Gastrocnemius medialis (tissue), 4 donors: ENCODE data around the gene MPRIP. TPM values are rescaled to one million over a fixed set of nuclear protein-coding genes. Genes with fewer than 3 reads are reported as not detected.

Experiments
- ATAC-seq, 2 donors: fragments of 150-250 bp; one replicate each; pipeline ENCODE4 v1.9.1; 2016
- DNase-seq, 2 donors: peaks; one replicate each; pipeline ENCODE4 v3.0.0-alpha.2; 2019
- H3K27ac ChIP-seq, 4 donors: fragments of 200-600 bp; sonication (generic); 1 replicate in 1 of 4; 2 replicates in 3 of 4; pipeline ENCODE4 v1.5.1; 2016 to 2018; ENCODE audit warnings: mild to moderate bottlenecking in 2 of 4, moderate library complexity in 1 of 4
- H3K27me3 ChIP-seq, 3 donors: fragments of 200-600 bp; sonication (generic) in 2 of 3; 1 replicate in 1 of 3; 2 replicates in 2 of 3; pipeline versions ENCODE4 v1.5.1 to v1.6.0; 2016 to 2019; ENCODE audit warnings: mild to moderate bottlenecking in 1 of 3, moderate library complexity in 1 of 3
- H3K36me3 ChIP-seq, 2 donors: fragments of 200-600 bp; sonication (generic) in 1 of 2; one replicate each; pipeline ENCODE4 v1.5.1; 2017 to 2018
- H3K4me1 ChIP-seq, 2 donors: fragments of 200-600 bp; sonication (generic) in 1 of 2; one replicate each; pipeline ENCODE4 v1.5.1; 2016 to 2017; ENCODE audit warnings: mild to moderate bottlenecking in 2 of 2
- H3K4me3 ChIP-seq, 4 donors: fragments of 200-600 bp; sonication (generic) in 3 of 4; 1 replicate in 1 of 4; 2 replicates in 3 of 4; pipeline ENCODE4 v1.5.1; 2016 to 2019; ENCODE audit warnings: mild to moderate bottlenecking in 2 of 4
- H3K9me3 ChIP-seq, 3 donors: fragments of 200-600 bp; sonication (generic) in 2 of 3; 1 replicate in 1 of 3; 2 replicates in 2 of 3; pipeline ENCODE4 v1.5.1; 2016 to 2019
- POLR2A ChIP-seq, 2 donors: fragments of 450-650 bp; IDR thresholded peaks; one replicate each; pipeline ENCODE4 v1.6.1; 2017; ENCODE audit warnings: antibody characterized with exemption in 2 of 2, mild to moderate bottlenecking in 2 of 2, moderate library complexity in 2 of 2
- in situ Hi-C, 4 donors: fragments of 200-750 bp; cut with MboI; loops; one replicate each; pipeline versions ENCODE4 v1.15.0 to v1.8.0; 2017; ENCODE audit warnings: low sequenced_read_pairs in 4 of 4
- intact Hi-C: fragments of 100-400 bp; cut with DNase I; formaldehyde crosslinking; loops from one replicate; pipeline ENCODE4 v1.15.1; 2023; ENCODE audit warnings: low total_unique reads
- total RNA-seq, 4 donors: library from RNA; depleted of rRNA; stranded (reverse); fragments of >200 nt; gene quantifications; one replicate each; pipeline versions ENCODE4 v1.1.0 to v1.2.3, GENCODE V29; 2016
- TF ChIP-seq, protein P1 (sequence below), 5 experiments: fragments of 450-650 bp in 3 of 5; fragments of 200-600 bp in 2 of 5; sonication (generic) in 2 of 5; IDR thresholded peaks in 4 of 5; conservative IDR thresholded peaks in 1 of 5; 1 replicate in 4 of 5; 2 replicates in 1 of 5; pipeline ENCODE4 v1.5.1; 2016 to 2019; ENCODE audit warnings: antibody characterized with exemption in 5 of 5, mild to moderate bottlenecking in 3 of 5, moderate library complexity in 3 of 5

MPRIP gene
- total RNA-seq, 4 donors from 2014 or later, result 71.1 to 127 (median 124) TPM

DNA sequence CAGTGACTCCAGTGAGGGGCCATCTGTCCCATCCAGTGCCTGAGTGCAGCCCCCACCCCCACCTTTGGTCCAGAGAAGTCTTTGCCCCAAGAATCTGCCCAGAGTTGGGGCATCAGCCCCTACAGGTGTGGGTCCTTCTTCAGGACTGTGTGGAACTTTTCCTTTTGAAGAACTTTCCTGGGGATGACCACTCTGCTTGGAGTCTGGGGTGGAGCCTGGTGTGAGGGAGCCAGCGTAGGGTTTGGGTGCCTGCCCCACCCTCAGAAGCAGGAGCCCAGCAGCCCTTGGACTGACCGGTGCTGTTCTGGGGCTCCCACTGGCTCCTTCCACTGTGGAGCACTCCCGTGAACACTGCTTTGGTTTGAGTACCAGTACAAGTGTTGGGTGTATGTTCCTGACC lies 19.3 kb downstream of the MPRIP start:
- no peak overlapping the region for H3K4me3 ChIP-seq
- peaks cover 96 to 99% of the 10 kb centered on the region in 2 donors for H3K4me1 ChIP-seq
- TF ChIP-seq, protein P1, sequence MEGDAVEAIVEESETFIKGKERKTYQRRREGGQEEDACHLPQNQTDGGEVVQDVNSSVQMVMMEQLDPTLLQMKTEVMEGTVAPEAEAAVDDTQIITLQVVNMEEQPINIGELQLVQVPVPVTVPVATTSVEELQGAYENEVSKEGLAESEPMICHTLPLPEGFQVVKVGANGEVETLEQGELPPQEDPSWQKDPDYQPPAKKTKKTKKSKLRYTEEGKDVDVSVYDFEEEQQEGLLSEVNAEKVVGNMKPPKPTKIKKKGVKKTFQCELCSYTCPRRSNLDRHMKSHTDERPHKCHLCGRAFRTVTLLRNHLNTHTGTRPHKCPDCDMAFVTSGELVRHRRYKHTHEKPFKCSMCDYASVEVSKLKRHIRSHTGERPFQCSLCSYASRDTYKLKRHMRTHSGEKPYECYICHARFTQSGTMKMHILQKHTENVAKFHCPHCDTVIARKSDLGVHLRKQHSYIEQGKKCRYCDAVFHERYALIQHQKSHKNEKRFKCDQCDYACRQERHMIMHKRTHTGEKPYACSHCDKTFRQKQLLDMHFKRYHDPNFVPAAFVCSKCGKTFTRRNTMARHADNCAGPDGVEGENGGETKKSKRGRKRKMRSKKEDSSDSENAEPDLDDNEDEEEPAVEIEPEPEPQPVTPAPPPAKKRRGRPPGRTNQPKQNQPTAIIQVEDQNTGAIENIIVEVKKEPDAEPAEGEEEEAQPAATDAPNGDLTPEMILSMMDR (IDR thresholded peaks at IDR 0.05 in 4 of 5, conservative IDR thresholded peaks at IDR 0.05 in 1 of 5), result no peak
- no peak for TF ChIP-seq POLR2A (IDR thresholded peaks at IDR 0.05)
- ATAC-seq (no peak), DNase-seq (peak in 1 of 2 donors; percentile 11)
- no peaks in the 10 kb centered on the region for H3K9me3 ChIP-seq
- H3K27ac ChIP-seq, result peak overlapping the region; percentile 77 to 86 (median 78)
- intact Hi-C loops, result no loop called here
- H3K36me3 ChIP-seq, result peaks cover 0 to 5% of the 10 kb centered on the region in 2 donors
- H3K27me3 ChIP-seq, result no peaks in the 10 kb centered on the region
- in situ Hi-C loops, result no loop called here

DNA sequence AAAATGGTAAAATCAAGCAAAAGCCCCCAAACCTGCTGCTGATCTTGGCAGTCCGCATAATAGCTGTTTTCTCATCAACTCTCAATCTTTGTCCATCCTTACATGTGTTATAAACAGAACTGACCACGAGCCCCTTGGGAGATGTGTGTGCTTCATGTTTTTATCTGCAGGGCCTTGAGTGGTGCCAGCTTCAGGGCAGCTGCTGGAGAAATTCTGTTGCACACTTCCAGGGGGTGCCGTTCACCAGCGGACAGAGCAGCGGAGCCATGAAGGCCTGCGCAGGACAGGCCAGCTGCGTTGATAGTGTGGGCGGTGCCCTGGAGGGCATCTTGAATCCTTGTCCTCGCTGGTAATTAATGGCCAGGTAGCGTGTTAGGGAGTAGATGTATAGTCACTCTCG lies 20.1 kb downstream of the MPRIP start:
- Histone ChIP-seq H3K27ac (peak overlapping the region; percentile 77 to 86 (median 78)), H3K4me3 (no peak overlapping the region), H3K36me3 (peaks cover 0 to 5% of the 10 kb centered on the region in 2 donors), H3K9me3 (no peaks in the 10 kb centered on the region), H3K27me3 (no peaks in the 10 kb centered on the region), H3K4me1 (peaks cover 90 to 97% of the 10 kb centered on the region in 2 donors)
- intact Hi-C loops (loop anchor here (2.0 kb wide), 1 partner anchor 32 kb away; no protein-coding TSS in a partner anchor), in situ Hi-C loops (no loop called here)
- no peak for TF ChIP-seq POLR2A (IDR thresholded peaks at IDR 0.05)
- TF ChIP-seq, protein P1 (IDR thresholded peaks at IDR 0.05 in 4 of 5, conservative IDR thresholded peaks at IDR 0.05 in 1 of 5), result no peak
- ATAC-seq (no peak), DNase-seq (peak in 1 of 2 donors; percentile 27)

DNA sequence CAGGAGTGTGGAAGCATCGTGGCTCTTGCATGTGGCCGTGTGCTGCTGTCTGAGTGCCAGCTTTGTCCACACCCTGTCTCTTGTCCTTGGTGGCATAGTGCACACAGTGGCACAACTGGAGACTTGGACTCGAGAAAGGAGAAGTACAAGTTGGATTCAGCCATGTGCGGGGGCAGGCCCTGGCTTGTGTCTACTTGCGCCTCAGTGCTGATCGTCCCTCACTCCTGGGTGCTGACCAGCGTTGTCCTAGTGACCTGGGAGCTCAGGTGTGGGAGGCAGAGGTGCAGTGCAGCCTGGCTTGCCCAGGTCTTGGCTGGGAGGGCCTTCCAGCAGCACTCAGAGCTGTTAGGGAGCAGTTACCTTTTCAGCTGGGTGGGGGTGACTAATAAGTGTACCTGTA lies 20.6 kb downstream of the MPRIP start:
- no peaks in the 10 kb centered on the region for H3K27me3 ChIP-seq
- peak in 1 of 2 donors; percentile 36 for DNase-seq
- no peak for TF ChIP-seq POLR2A (IDR thresholded peaks at IDR 0.05)
- TF ChIP-seq, protein P1 (IDR thresholded peaks at IDR 0.05 in 4 of 5, conservative IDR thresholded peaks at IDR 0.05 in 1 of 5), result no peak
- H3K9me3 ChIP-seq, result no peaks in the 10 kb centered on the region
- peak overlapping the region; percentile 77 to 86 (median 78) for H3K27ac ChIP-seq
- ATAC-seq, result no peak
- no peak overlapping the region for H3K4me3 ChIP-seq
- in situ Hi-C loops (no loop called here), intact Hi-C loops (loop anchor here (2.0 kb wide), 1 partner anchor 32 kb away; no protein-coding TSS in a partner anchor)
- peaks cover 0 to 1% of the 10 kb centered on the region in 2 donors for H3K36me3 ChIP-seq
- peaks cover 90 to 93% of the 10 kb centered on the region in 2 donors for H3K4me1 ChIP-seq

DNA sequence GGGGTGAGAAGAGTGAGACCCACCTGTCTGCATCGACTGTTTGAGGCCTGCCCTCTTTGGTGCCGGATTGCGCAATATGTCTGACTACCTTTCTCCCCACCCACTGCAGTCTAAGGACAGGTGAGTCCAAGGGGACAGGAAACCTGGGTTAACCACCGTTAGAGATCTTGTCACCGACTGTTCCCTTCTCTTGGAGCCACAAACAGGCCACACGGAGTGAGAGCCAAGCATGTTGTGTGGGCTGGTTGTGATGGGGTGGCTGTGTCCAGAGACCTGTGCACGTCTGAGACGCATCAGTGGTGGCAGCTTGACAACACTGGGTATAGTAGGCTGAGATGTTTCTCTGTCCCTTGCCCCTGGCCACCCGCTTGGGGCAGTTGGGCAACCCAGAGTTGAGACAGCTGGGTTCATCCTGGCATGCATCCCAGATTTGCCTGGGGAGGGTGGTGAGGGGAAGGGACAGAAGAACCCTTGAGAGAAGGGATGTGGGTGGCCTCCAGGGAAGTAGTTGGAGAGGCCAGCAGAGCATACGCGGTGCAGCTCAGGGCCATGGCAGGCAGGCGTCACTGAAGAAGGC lies 21.4 kb downstream of the MPRIP start:
- DNase-seq (peak; percentile 90 to 97), ATAC-seq (peak; percentile 91 to 92)
- Histone ChIP-seq H3K4me3 (no peak overlapping the region), H3K27ac (peak overlapping the region; percentile 77 to 86 (median 78)), H3K36me3 (no peaks in the 10 kb centered on the region), H3K4me1 (peaks cover 87% of the 10 kb centered on the region in 2 donors), H3K27me3 (no peaks in the 10 kb centered on the region), H3K9me3 (no peaks in the 10 kb centered on the region)
- in situ Hi-C loops, result no loop called here
- intact Hi-C loops, result loop anchor here (2.0 kb wide), 1 partner anchor 31 kb away; no protein-coding TSS in a partner anchor
- no peak for TF ChIP-seq POLR2A (IDR thresholded peaks at IDR 0.05)
- TF ChIP-seq, protein P1 (IDR thresholded peaks at IDR 0.05 in 4 of 5, conservative IDR thresholded peaks at IDR 0.05 in 1 of 5), result no peak
